Measurements from ENCODE around the gene KLF18.
"Not testable (repeated sequence)": the region's sequence is repeated elsewhere in the genome, so short reads cannot be mapped to it uniquely, and the experiment has no call there.

The KLF18 gene

GRCh38 chr1:44141531-44141930, at the start of gene KLF18:
TSS of gene KLF18 (minus strand) at chr1:44141631. CDS start at chr1:44141631, 0 bp downstream.
- no peak for DNase-seq (ENCODE audit: low read depth)

GRCh38 chr1:44174630-44175029, 33.2 kb upstream of the KLF18 start:
- DNase-seq (ENCODE audit: low read depth), result no peak

GRCh38 chr1:44170281-44170823, 28.9 kb upstream of the KLF18 start:
- no peak for DNase-seq (ENCODE audit: low read depth)

- no peak for DNase-seq (ENCODE audit: low read depth)
Measured at GRCh38 chr1:44168520-44169098, 27.2 kb upstream of the KLF18 start.

- DNase-seq (ENCODE audit: low read depth), result no peak
Measured at GRCh38 chr1:44161546-44161945, 20.1 kb upstream of the KLF18 start.

GRCh38 chr1:44158871-44159270, 17.4 kb upstream of the KLF18 start:
- DNase-seq (ENCODE audit: low read depth), result no peak

GRCh38 chr1:44157903-44158302, 16.5 kb upstream of the KLF18 start:
- no peak for DNase-seq (ENCODE audit: low read depth)

GRCh38 chr1:44154049-44154448, 12.6 kb upstream of the KLF18 start:
- DNase-seq (ENCODE audit: low read depth), result no peak

GRCh38 chr1:44152692-44153091, 11.3 kb upstream of the KLF18 start:
- DNase-seq (ENCODE audit: low read depth), result no peak

GRCh38 chr1:44151808-44152207, 10.4 kb upstream of the KLF18 start:
- DNase-seq (ENCODE audit: low read depth), result no peak

GRCh38 chr1:44151332-44151731, 9.9 kb upstream of the KLF18 start:
- DNase-seq (ENCODE audit: low read depth), result no peak

GRCh38 chr1:44147582-44147981, 6.2 kb upstream of the KLF18 start:
- DNase-seq (ENCODE audit: low read depth), result no peak

- DNase-seq (ENCODE audit: low read depth), result no peak
Measured at GRCh38 chr1:44146536-44147361, 5.3 kb upstream of the KLF18 start.

GRCh38 chr1:44144962-44145756, 3.7 kb upstream of the KLF18 start:
- DNase-seq (ENCODE audit: low read depth), result no peak

- DNase-seq (ENCODE audit: low read depth), result not testable (repeated sequence)
Measured at GRCh38 chr1:44139565-44139964, 1.9 kb downstream of the KLF18 start.

- no peak for DNase-seq (ENCODE audit: low read depth)
Measured at GRCh38 chr1:44138239-44138638, 3.2 kb downstream of the KLF18 start.

- DNase-seq (ENCODE audit: low read depth), result no peak
Measured at GRCh38 chr1:44135886-44136285, 5.5 kb downstream of the KLF18 start.

- DNase-seq (ENCODE audit: low read depth), result no peak
Measured at GRCh38 chr1:44134071-44134920, 7.1 kb downstream of the KLF18 start.

GRCh38 chr1:44131411-44131810, 10.0 kb downstream of the KLF18 start:
- no peak for DNase-seq (ENCODE audit: low read depth)

GRCh38 chr1:44129616-44130500, 11.6 kb downstream of the KLF18 start:
- DNase-seq (ENCODE audit: low read depth), result no peak

All from stimulated activated CD8-positive, alpha-beta memory T cell treated with anti-CD3 and anti-CD28 coated beads, Interleukin-4, amount 100 ng/mL, for 24 hours (primary cell).